Measurements from ENCODE around the gene LINC00632.

DNA sequence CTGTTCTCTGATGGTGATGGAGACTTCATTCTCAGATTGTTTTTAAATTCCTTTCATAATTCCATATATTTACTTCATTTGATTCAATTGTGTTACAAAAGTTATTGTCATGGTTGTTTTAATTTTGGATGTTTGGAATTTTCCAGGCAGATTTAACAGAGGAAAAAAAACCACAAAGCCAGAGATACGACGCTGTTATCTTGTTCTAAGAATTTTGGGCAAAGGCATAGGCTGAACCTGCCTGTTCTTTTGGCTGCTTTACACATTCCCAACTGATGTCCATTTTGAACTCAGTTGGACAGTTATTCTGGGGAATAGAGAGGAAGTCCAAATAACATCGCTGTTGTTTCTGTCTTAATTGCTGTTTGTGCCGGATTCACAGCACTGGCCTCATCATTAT, 65.7 kb downstream of the LINC00632 start:
- TF ChIP-seq, protein P1, sequence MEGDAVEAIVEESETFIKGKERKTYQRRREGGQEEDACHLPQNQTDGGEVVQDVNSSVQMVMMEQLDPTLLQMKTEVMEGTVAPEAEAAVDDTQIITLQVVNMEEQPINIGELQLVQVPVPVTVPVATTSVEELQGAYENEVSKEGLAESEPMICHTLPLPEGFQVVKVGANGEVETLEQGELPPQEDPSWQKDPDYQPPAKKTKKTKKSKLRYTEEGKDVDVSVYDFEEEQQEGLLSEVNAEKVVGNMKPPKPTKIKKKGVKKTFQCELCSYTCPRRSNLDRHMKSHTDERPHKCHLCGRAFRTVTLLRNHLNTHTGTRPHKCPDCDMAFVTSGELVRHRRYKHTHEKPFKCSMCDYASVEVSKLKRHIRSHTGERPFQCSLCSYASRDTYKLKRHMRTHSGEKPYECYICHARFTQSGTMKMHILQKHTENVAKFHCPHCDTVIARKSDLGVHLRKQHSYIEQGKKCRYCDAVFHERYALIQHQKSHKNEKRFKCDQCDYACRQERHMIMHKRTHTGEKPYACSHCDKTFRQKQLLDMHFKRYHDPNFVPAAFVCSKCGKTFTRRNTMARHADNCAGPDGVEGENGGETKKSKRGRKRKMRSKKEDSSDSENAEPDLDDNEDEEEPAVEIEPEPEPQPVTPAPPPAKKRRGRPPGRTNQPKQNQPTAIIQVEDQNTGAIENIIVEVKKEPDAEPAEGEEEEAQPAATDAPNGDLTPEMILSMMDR (IDR thresholded peaks at IDR 0.05 in 8 of 11, conservative IDR thresholded peaks at IDR 0.05 in 3 of 11), result no peak
- TF ChIP-seq POLR2A (IDR thresholded peaks at IDR 0.05), result no peak
- TF ChIP-seq POLR2AphosphoS5 (IDR thresholded peaks at IDR 0.05), result no peak

Data from spleen (tissue), 7 donors.